Left lung (tissue), 10 donors: ENCODE measurements around the gene FBXL22. TPM values are rescaled to one million over a fixed set of nuclear protein-coding genes. Genes with fewer than 3 reads are reported as not detected.
A peak's percentile ranks its signal among the peaks of the same experiment; 100 is the strongest.

ENCODE experiments used
- ATAC-seq: fragments of 200-7000 bp; cut with Tn5 transposase; one replicate; pipeline ENCODE4 v1.9.1; 2020; ENCODE audit warnings: moderate library complexity
- DNase-seq, 4 donors: peaks; one replicate each; pipeline ENCODE4 v3.0.0-alpha.2; 2013 to 2020
- H3K27ac ChIP-seq, 2 donors: fragments of 200-600 bp; sonication (generic) in 1 of 2; one replicate each; pipeline versions ENCODE4 v1.5.0 to v1.8.0; 2020 to 2021
- H3K27me3 ChIP-seq, 2 donors: fragments of 200-600 bp; sonication (generic) in 1 of 2; one replicate each; pipeline versions ENCODE4 v1.5.0 to v1.8.0; 2020 to 2021
- H3K36me3 ChIP-seq, 2 donors: fragments of 200-600 bp; sonication (generic) in 1 of 2; one replicate each; pipeline versions ENCODE4 v1.5.0 to v1.8.0; 2020 to 2021
- H3K4me1 ChIP-seq, 2 donors: fragments of 200-600 bp; one replicate each; pipeline ENCODE4 v1.8.0; 2021
- H3K4me3 ChIP-seq, 2 donors: fragments of 200-600 bp; sonication (generic) in 1 of 2; one replicate each; pipeline versions ENCODE4 v1.5.0 to v1.8.0; 2020 to 2021; ENCODE audit warnings: mild to moderate bottlenecking in 1 of 2
- H3K9me3 ChIP-seq, 2 donors: fragments of 200-600 bp; sonication (generic) in 1 of 2; one replicate each; pipeline versions ENCODE4 v1.5.0 to v1.8.0; 2020 to 2021
- CTCF ChIP-seq, 2 donors: fragments of 200-600 bp; sonication (generic) in 1 of 2; IDR thresholded peaks; one replicate each; pipeline versions ENCODE4 v1.5.0 to v1.8.0; 2021; ENCODE audit warnings: antibody characterized with exemption in 2 of 2
- intact Hi-C, 2 donors: fragments of 100-400 bp; cut with DNase I; formaldehyde crosslinking; loops; one replicate each; pipeline versions ENCODE4 v1.11.2 to v1.14.2; 2022
- polyA plus RNA-seq, 6 donors: library from polyadenylated mRNA; unstranded; fragments of 120-200 nt; gene quantifications; one replicate each; pipeline ENCODE4 v1.2.1, GENCODE V29; 2013; ENCODE audit not compliant: insufficient read length in 6 of 6
- total RNA-seq, 2 donors: library from RNA; stranded (reverse); fragmentation: NEBNext Ultra II Directional; extraction: Animal tissue kit (Norgen Biotek cat#: 25700); gene quantifications; one replicate each; pipeline ENCODE4 v1.2.1, GENCODE V29; 2021
- donor health status: DM: no; HTN: yes; CAD: no.
- donor health status: DM: no; HTN: no; CAD: no.

Gene FBXL22
- total and polyA plus RNA-seq, 8 donors, result 1.9 to 4.6 (median 2.7) TPM

- intact Hi-C loops, result loop anchor here in 1 of 2 donors (10.0 kb wide), 1 partner anchor 93 kb away; the partner anchor contains the start of gene USP3
These were observed 634 bp downstream of the FBXL22 start for GRCh38 chr15:63597821-63598220.

GRCh38 chr15:63598473-63599400, 1.6 kb downstream of the FBXL22 start:
- intact Hi-C loops, result loop anchor here in 1 of 2 donors (10.0 kb wide), 1 partner anchor 94 kb away; the partner anchor contains the start of gene USP3
- H3K36me3 ChIP-seq, result peaks cover 0 to 12% of the 10 kb centered on the region in 2 donors
- DNase-seq (no peak), ATAC-seq (no peak)
- peak overlapping the region in 1 of 2 donors; percentile 67 for H3K27ac ChIP-seq
- TF ChIP-seq CTCF (IDR thresholded peaks at IDR 0.05), result no peak
- peaks cover 21 to 45% of the 10 kb centered on the region in 2 donors for H3K4me1 ChIP-seq
- H3K9me3 ChIP-seq, result no peaks in the 10 kb centered on the region
- no peaks in the 10 kb centered on the region for H3K27me3 ChIP-seq
- H3K4me3 ChIP-seq, result no peak overlapping the region

More at GRCh38 chr15:63597821-63598220, 634 bp downstream of the FBXL22 start:
- Histone ChIP-seq H3K27ac (peak overlapping the region in 1 of 2 donors; percentile 67), H3K36me3 (peaks cover 0 to 21% of the 10 kb centered on the region in 2 donors), H3K9me3 (no peaks in the 10 kb centered on the region), H3K4me1 (peaks cover 21 to 45% of the 10 kb centered on the region in 2 donors), H3K27me3 (no peaks in the 10 kb centered on the region), H3K4me3 (no peak overlapping the region)
- DNase-seq (no peak), ATAC-seq (no peak)
- TF ChIP-seq CTCF (IDR thresholded peaks at IDR 0.05), result no peak

DNA sequence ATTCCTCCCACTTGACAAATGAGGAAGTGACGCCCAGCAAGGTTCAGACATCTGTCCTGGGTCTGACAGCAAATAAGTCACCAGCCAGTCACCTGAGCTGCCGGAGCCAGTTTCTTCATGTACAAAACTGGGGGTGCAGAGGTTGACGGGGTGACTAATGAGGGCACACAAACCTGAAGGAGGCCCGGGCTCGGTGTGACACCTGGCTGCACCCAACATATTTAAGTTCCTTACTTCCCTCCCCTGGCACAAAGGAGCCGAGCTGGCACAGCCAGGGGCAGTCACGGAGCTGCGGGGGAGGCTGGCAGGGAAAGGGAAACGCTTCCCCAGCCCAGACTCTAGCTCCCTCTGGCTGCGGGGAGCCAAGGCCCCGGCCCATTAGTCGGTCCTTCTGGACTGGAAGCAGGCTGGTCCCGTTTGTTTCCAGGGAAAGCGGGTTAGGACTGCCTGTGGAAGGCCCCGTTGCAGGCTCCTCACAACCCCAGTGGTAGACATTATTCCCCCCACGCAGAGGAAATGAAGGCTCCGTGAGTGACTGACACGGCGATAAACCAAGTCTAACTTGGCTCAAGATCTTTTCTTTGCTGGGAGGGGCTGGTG, 2.3 kb downstream of the FBXL22 start:
- Histone ChIP-seq H3K36me3 (peaks cover 0 to 4% of the 10 kb centered on the region in 2 donors), H3K4me3 (peak overlapping the region; percentile 57 to 62), H3K27ac (peak overlapping the region; percentile 79 to 90), H3K4me1 (peaks cover 21 to 45% of the 10 kb centered on the region in 2 donors), H3K9me3 (no peaks in the 10 kb centered on the region), H3K27me3 (no peaks in the 10 kb centered on the region)
- ATAC-seq (peak; percentile 66), DNase-seq (peak in 2 of 4 donors; percentile 81 to 90)
- peak; percentile 43 to 46 for TF ChIP-seq CTCF (IDR thresholded peaks at IDR 0.05)
- intact Hi-C loops, result loop anchor here in 1 of 2 donors (10.0 kb wide), 1 partner anchor 95 kb away; the partner anchor contains the start of gene USP3

GRCh38 chr15:63600001-63600615, 2.9 kb downstream of the FBXL22 start:
- Histone ChIP-seq H3K27me3 (no peaks in the 10 kb centered on the region), H3K36me3 (no peaks in the 10 kb centered on the region), H3K4me3 (peak overlapping the region; percentile 57 to 62), H3K9me3 (no peaks in the 10 kb centered on the region), H3K27ac (peak overlapping the region; percentile 79 to 90), H3K4me1 (peaks cover 21 to 46% of the 10 kb centered on the region in 2 donors)
- intact Hi-C loops, result no loop called here
- DNase-seq (no peak), ATAC-seq (peak; percentile 20)
- no peak for TF ChIP-seq CTCF (IDR thresholded peaks at IDR 0.05)
